Measurements from ENCODE around the gene ZC3H7B.

- TF ChIP-seq POLR2A (IDR thresholded peaks at IDR 0.05; ENCODE audit: low read depth, low read length) (no peak), TAF1 (IDR thresholded peaks at IDR 0.05; ENCODE audit: low read depth, low read length) (no peak), SPI1 (IDR thresholded peaks at IDR 0.05; ENCODE audit: low read depth, low read length) (no peak), POLR2AphosphoS5 (IDR thresholded peaks at IDR 0.05; ENCODE audit: low read depth, low read length) (no peak), POU2F2 (IDR thresholded peaks at IDR 0.05; ENCODE audit: low read depth, low read length) (no peak), PAX5 (IDR thresholded peaks at IDR 0.05; ENCODE audit: insufficient read depth, low read length, severe bottlenecking) (no peak)
These were observed 43.0 kb downstream of the ZC3H7B start for GRCh38 chr22:41344189-41344788.
